ENCODE results near the gene FOXO3.
"Not testable (repeated sequence)": the region's sequence is repeated elsewhere in the genome, so short reads cannot be mapped to it uniquely, and the experiment has no call there.

The FOXO3 gene

GRCh38 chr6:108663494-108664064 is 102.9 kb downstream of the FOXO3 start:
- DNase-seq = not testable (repeated sequence)

DNA sequence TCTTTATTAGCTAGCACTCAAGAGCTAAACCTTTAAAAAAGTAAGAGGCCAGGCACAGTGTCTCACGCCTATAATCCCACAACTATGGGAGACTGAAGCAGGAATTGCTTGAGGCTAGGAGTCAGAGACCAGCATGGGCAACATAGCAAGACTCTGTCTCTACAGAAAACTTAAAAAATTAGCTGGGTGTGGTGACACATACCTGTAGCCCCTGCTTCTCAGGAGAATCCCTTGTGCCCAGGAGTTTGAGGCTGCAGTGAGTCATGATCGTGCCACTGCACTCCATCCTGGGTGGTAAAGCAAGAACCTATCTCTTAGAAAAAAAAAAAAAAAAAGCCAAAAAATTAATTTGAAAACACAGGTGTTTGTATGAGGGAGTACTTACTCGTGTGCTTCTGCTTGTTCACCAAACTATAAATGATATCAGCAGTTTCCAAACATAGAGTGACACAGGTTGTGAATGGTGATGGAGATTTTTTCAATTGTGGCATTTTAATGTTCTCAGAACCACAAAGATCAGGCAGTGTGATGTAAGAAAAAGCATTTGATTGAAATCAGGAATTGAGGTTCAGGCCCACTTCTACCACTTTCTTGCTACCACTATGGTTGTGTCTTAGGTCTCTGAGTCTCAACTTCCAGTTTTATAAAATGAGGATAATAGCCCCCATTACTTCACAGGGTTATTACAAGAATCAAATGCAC is 104.9 kb downstream of the FOXO3 start:
- no peak for DNase-seq

- DNase-seq = no peak
Measured at GRCh38 chr6:108666656-108667260, 106.0 kb downstream of the FOXO3 start.

DNA sequence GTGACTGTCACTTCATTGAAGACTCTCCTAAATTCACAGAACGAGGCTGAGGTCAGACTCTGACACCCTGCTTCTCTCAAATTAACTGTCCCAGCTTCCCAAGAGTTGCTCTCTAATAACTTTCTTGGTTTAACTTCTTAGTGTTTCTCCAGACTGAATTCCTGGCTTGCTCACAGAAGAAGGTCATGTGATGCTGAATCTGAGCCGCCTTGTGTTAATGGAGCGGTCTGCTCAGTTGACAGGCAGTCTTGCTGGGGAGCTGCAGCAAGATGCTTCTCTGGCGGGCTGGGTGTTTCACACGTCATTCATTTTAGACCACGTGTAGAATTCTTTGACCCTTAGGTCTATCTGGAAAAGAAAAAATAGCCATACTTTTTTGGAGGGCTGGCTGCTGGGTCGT is 107.3 kb downstream of the FOXO3 start:
- DNase-seq = no peak

DNA sequence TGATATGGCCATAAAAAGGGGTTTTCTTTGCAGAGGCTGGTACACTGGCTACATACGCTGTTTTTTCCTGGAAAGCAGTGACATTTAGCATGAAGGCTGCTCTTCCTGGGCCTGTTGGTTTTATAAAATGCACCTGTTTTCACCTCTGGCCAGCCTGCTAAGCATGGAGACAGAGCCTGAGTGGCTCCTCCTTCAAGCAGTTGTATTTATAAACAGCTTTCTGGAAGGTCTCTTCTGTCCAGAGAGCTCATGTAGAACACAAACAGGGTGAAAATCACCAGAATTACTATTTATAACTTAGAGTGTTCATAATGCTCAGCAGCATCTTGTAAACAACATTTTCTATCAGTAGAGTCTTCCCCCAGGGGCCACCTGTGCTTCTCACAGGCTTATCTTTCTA is 109.0 kb downstream of the FOXO3 start:
- no peak for DNase-seq

GRCh38 chr6:108671175-108671574 is 110.5 kb downstream of the FOXO3 start:
- no peak for DNase-seq

DNA sequence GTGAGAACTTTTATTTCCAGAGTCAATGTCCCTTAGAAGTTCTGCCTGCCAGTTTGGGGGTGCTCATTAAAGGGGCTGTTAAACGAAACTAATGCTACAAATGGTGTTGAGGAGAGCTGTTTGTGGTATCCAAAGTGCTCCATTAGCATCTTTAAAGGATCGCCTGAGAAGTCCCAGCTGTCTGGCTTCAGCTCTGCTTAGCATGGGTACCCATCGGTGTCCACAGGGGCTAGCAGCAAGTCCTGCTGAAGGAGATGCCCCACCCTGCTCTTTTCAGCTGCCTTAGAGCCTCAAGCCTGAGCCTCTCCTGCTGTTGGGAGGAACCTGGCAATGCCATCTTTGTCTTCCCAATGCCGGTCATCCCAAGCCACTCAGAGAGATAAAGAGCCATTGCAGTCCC is 111.1 kb downstream of the FOXO3 start:
- no peak for DNase-seq

DNA sequence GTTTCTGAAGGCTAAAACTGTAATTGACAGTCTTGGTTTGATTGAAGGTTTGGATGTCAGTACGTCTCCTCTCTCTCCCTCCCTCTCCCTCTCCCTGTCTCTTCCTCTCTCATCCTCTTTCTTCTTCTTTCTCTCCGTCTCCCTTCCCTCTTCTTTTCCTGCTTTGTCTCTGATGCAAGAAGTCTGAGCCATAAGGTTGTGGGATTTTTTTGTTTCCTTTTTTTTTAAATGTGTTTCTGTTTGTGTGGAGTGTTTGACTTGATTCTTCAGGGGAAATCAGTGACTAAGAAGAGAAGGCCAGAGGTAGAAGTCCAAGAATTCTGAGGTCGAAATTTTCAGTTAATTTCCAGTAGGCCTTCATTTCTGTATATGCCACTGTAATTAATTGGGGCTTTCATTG is 111.9 kb downstream of the FOXO3 start:
- DNase-seq = no peak

- DNase-seq = no peak
Measured at GRCh38 chr6:108673153-108673552, 112.4 kb downstream of the FOXO3 start.

- no peak for DNase-seq
Measured at GRCh38 chr6:108673602-108674001, 112.9 kb downstream of the FOXO3 start.

- DNase-seq = no peak
Measured at GRCh38 chr6:108675226-108676200, 114.8 kb downstream of the FOXO3 start.

DNA sequence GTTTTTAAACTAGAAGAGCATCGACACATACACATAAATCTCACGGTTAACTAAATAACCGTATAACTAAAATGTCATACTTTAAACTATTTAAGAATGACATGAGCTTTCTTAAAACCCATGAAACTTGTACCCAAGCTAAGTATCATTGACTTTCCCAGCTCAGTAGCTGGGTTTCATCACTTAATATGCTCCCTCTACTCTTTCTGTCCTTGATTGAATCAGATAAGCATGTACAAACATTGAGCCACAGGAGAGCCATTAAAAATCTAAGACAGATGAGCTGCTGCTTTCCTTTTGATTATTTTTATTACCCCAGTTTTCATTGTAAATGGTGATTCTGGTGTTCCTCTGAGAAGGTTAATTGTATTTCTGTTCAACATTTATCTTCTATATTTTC is 115.8 kb downstream of the FOXO3 start:
- DNase-seq = no peak

GRCh38 chr6:108677357-108677756 is 116.6 kb downstream of the FOXO3 start:
- peak; percentile 38 for DNase-seq

GRCh38 chr6:108677894-108678293 is 117.2 kb downstream of the FOXO3 start:
- DNase-seq = no peak

DNA sequence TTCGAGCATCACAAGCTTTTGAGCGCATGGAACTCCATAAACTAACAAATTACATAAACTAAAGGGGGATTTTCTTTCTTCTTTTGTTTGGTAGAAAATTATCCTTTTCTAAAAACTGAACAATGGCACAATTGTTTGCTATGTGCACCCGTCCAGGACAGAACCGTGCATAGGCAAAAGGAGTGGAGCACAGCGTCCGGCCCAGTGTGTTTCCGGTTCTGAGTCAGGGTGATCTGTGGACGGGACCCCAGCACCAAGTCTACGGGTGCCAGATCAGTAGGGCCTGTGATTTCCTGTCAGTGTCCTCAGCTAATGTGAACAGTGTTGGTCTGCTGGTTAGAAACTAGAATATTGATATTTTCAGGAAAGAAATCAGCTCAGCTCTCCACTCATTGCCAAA is 119.6 kb downstream of the FOXO3 start:
- DNase-seq = not testable (repeated sequence)

- not testable (repeated sequence) for DNase-seq
Measured at GRCh38 chr6:108681721-108682120, 121.0 kb downstream of the FOXO3 start.

DNA sequence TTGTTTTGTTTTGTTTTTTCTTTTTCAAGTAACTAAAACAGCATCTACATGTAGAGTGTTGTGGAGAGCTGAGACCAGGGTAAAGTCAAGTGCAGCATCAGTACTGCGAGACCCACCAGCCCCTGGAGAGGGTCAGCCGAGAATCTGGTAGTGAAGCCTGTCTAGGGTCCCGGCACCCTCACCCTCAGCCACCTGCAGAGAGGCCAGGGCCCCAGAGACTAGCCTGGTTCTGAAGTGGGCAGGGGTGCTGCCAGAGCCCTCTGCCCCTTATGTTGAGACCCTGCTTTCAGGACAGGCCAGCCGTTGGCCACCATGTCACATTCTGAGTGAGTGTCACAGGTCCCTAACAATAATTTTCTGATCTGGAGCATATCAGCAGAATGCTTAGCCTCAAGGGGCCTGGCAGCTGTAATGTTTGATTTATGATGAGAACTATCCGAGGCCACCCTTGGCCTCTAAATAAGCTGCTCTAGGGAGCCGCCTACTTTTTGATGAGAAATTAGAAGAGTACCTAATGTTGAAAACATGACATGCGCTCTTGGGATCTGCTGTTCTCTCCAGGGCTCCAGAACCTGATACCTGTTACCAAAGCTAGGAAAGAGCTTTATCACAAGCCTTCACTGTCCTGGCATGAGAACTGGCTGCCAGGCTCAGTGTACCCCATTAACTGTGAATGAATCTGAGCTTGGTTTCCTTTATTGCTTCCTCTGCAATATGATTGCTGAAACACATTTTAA is 121.8 kb downstream of the FOXO3 start:
- not testable (repeated sequence) for DNase-seq

DNA sequence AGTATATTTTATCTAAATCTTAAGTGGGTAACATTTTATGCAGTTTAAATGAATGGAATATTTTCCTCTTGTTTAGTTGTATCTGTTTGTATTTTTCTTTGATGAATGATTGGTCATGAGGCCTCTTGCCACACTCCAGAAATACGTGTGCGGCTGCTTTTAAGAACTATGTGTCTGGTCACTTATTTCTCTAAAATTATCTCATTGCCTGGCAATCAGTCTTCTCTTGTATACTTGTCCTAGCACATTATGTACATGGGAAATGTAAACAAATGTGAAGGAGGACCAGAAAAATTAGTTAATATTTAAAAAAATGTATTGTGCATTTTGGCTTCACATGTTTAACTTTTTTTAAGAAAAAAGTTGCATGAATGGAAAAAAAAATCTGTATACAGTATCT is 123.3 kb downstream of the FOXO3 start:
- not testable (repeated sequence) for DNase-seq

DNA sequence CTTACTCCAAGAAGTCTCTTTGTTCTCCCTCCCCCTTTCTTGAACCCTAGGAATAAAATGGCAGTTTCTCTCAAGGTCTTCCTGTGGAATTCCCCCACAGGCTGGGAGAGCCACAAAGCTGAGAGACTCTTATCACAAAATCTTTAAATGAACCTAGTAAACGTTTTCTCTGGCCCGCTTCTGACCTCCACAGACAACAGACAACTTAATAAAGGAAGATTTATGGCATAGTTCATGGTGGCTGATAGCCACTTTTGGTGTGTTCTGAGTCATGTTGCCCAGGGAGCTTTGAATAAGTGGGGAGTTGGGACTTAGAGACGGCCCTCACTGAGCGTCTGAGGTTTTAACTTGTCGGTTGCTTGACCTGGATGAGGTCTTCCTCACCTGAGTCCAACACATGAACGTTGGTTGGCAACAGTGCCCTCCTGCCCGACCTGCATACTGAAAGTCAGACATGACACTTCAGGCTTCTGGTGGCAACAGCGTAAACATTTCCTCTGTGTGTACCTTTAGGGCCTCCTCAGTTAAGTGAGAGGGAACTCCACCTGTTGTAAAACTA is 124.1 kb downstream of the FOXO3 start:
- DNase-seq = peak; percentile 26

DNA sequence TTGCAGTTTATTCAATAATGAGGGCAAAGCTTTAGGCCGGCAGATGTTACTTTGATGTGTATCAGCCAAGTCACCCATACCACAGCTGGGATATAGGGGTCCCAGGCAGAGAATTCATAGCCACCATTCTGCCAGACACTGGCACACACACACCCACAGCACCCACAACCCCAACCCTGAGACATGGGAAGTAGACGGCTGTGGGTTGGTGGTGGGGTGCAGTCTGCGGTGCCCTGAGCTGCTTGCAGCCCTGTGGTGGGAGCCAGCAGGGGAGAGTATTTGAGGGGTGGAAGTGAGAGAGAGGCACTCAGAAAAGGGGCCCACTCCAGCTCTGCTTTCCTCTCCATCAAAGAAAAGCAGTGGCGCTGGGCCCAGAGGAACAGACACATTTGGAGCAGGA is 125.3 kb downstream of the FOXO3 start:
- DNase-seq = no peak

GRCh38 chr6:108686896-108687295 is 126.2 kb downstream of the FOXO3 start:
- DNase-seq = no peak

DNA sequence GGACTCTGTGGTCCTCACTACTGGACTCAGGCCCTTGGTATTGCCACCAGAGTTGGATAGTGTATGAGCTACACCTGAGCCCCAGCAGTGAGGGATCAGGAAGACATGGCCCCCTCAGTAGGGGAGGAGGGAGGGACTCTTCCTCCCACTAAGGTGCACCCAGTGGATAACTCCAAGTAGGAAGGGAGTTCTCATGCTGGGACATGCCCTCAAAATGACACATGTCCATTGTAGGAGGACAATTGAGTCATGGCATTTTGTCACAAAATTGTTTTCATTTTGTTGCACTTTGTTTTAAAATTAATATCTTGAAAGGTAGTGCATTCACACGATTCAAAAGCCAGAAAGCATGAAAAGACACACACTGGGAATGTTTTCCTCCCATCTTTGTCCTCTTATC is 127.2 kb downstream of the FOXO3 start:
- DNase-seq = no peak

Measured in DMS153 (cell line).